ENCODE measurements around the gene CDH16. TPM values are rescaled to one million over a fixed set of nuclear protein-coding genes. Genes with fewer than 3 reads are reported as not detected.
A peak's percentile ranks its signal among the peaks of the same experiment; 100 is the strongest.
"Not testable (repeated sequence)": the region's sequence is repeated elsewhere in the genome, so short reads cannot be mapped to it uniquely, and the experiment has no call there.

Gene CDH16
- total RNA-seq, 1 donor from 2014 or later, result not detected

GRCh38 chr16:66874079-66874775 is 44.5 kb downstream of the CDH16 start:
- Histone ChIP-seq H3K4me1 (peaks cover 3 to 4% of the 10 kb centered on the region in 2 donors), H3K27ac (peak overlapping the region; percentile 47 to 79), H3K27me3 (no peaks in the 10 kb centered on the region), H3K9me3 (no peaks in the 10 kb centered on the region), H3K36me3 (no peaks in the 10 kb centered on the region), H3K4me3 (no peak overlapping the region)
- no peak for TF ChIP-seq CTCF (IDR thresholded peaks at IDR 0.05)
- no peak for DNase-seq (ENCODE audit: low spot score in 2 of 2)
- intact Hi-C loops (cut with DNase I), result no loop called here

- intact Hi-C loops (cut with DNase I), result no loop called here
- no peak for DNase-seq (ENCODE audit: low spot score in 2 of 2)
- H3K9me3 ChIP-seq, result no peaks in the 10 kb centered on the region
- H3K27ac ChIP-seq, result peak overlapping the region; percentile 47 to 79
- no peak for TF ChIP-seq CTCF (IDR thresholded peaks at IDR 0.05)
- no peaks in the 10 kb centered on the region for H3K27me3 ChIP-seq
- no peak overlapping the region for H3K4me3 ChIP-seq
- no peaks in the 10 kb centered on the region for H3K36me3 ChIP-seq
- H3K4me1 ChIP-seq, result peaks cover 3 to 4% of the 10 kb centered on the region in 2 donors
Measured at GRCh38 chr16:66873685-66874055, 45.0 kb downstream of the CDH16 start.

GRCh38 chr16:66872943-66873684 is 45.6 kb downstream of the CDH16 start:
- Histone ChIP-seq H3K36me3 (no peaks in the 10 kb centered on the region), H3K27ac (peak overlapping the region; percentile 47 to 79), H3K9me3 (no peaks in the 10 kb centered on the region), H3K4me3 (peak overlapping the region; percentile 19 to 64), H3K27me3 (no peaks in the 10 kb centered on the region), H3K4me1 (peaks cover 3 to 4% of the 10 kb centered on the region in 2 donors)
- intact Hi-C loops (cut with DNase I), result no loop called here
- peak; percentile 86 to 92 (median 89) for TF ChIP-seq CTCF (IDR thresholded peaks at IDR 0.05)
- peak; percentile 75 to 96 for DNase-seq (ENCODE audit: low spot score in 2 of 2)

GRCh38 chr16:66872559-66872942 is 46.1 kb downstream of the CDH16 start:
- intact Hi-C loops (cut with DNase I), result no loop called here
- DNase-seq (ENCODE audit: low spot score in 2 of 2), result no peak
- TF ChIP-seq CTCF (IDR thresholded peaks at IDR 0.05), result no peak
- peak overlapping the region; percentile 47 to 79 for H3K27ac ChIP-seq
- no peaks in the 10 kb centered on the region for H3K9me3 ChIP-seq
- H3K4me1 ChIP-seq, result peaks cover 3 to 6% of the 10 kb centered on the region in 2 donors
- no peaks in the 10 kb centered on the region for H3K36me3 ChIP-seq
- H3K27me3 ChIP-seq, result no peaks in the 10 kb centered on the region
- H3K4me3 ChIP-seq, result peak overlapping the region; percentile 19 to 64

- Histone ChIP-seq H3K4me1 (peaks cover 3 to 6% of the 10 kb centered on the region in 2 donors), H3K27me3 (no peaks in the 10 kb centered on the region), H3K36me3 (no peaks in the 10 kb centered on the region), H3K27ac (no peak overlapping the region), H3K4me3 (no peak overlapping the region), H3K9me3 (no peaks in the 10 kb centered on the region)
- intact Hi-C loops (cut with DNase I), result no loop called here
- no peak for TF ChIP-seq CTCF (IDR thresholded peaks at IDR 0.05)
- no peak for DNase-seq (ENCODE audit: low spot score in 2 of 2)
Measured at GRCh38 chr16:66871840-66872239, 46.8 kb downstream of the CDH16 start.

- H3K4me3 ChIP-seq; H3K9me3 ChIP-seq; H3K27me3 ChIP-seq; DNase-seq (ENCODE audit: low spot score in 2 of 2); intact Hi-C loops (cut with DNase I); H3K4me1 ChIP-seq; H3K27ac ChIP-seq; H3K36me3 ChIP-seq: not testable (repeated sequence)
Measured at GRCh38 chr16:66871363-66871762, 47.3 kb downstream of the CDH16 start.

Measured in ascending aorta (tissue), 2 donors.